DMS53 treated with DMSO at 0.1 percent for 48 hours (cell line): Measurements from ENCODE around the gene OR9A2.

Experiments used
- DNase-seq: peaks from one replicate; lab custom pipeline; 2025; ENCODE audit not compliant: unreplicated experiment; lab: John Stamatoyannopoulos, UW

The OR9A2 gene, protein sequence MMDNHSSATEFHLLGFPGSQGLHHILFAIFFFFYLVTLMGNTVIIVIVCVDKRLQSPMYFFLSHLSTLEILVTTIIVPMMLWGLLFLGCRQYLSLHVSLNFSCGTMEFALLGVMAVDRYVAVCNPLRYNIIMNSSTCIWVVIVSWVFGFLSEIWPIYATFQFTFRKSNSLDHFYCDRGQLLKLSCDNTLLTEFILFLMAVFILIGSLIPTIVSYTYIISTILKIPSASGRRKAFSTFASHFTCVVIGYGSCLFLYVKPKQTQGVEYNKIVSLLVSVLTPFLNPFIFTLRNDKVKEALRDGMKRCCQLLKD

DNA sequence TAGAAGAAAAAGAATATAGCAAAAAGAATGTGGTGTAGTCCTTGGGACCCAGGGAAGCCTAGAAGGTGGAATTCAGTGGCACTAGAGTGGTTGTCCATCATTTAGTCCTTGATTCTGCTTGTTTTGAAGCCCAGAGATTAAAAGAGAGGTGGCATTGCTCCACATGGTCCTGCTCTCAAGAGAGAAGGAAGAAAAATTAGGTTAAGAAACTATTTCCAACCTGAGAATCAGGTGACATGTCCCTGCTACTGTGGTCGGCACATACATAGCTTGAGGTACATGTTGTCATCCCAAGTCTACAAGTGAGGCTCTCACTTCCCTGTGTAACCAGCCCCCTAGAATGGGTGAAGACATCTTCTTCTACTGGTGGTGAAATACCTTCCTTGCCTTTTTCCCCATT lies at the start of gene OR9A2:
Gene OR9A2, minus strand, starts transcription at position 101 of the 400 bp plus-strand sequence. Its CDS starts 0 bp downstream, at position 101.
- DNase-seq, result no peak

DNA sequence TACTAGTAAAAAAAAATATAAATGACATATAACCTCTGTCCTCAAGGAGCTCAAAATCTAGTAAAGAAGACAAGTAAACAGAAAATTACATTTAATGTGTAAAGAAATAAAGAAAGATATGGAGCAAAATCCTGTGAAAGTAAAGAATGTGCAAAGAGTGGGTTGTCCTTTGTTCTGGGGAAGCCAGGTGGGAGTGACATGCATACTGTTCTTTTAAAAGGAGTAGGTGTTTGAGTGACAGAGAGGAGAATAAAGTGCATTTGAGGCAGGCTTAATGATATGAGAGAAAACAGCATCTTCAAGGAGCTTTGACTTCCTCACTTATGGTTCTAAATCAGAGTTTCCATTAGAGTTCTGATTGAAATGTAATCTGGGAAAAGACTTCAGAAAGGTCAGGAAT lies 47.2 kb upstream of the OR9A2 start:
- no peak for DNase-seq

DNA sequence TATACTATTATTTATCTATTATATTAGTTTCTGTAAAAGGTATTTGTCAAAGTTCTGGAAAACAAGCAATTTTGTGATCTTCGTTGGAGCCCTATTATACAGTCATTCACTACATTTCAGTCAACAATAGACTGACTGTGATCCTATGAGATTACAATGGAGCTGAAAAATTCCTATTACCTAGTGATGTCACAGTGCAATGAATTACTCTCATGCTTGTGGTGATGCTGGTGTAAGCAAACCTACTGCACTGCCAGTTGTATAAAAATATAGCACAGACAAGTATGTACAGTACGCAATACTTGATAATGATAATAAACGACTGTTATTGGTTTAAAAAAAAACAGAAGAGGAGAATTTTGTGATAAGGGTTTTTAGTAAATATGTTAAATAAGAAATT lies 46.6 kb upstream of the OR9A2 start:
- no peak for DNase-seq

DNA sequence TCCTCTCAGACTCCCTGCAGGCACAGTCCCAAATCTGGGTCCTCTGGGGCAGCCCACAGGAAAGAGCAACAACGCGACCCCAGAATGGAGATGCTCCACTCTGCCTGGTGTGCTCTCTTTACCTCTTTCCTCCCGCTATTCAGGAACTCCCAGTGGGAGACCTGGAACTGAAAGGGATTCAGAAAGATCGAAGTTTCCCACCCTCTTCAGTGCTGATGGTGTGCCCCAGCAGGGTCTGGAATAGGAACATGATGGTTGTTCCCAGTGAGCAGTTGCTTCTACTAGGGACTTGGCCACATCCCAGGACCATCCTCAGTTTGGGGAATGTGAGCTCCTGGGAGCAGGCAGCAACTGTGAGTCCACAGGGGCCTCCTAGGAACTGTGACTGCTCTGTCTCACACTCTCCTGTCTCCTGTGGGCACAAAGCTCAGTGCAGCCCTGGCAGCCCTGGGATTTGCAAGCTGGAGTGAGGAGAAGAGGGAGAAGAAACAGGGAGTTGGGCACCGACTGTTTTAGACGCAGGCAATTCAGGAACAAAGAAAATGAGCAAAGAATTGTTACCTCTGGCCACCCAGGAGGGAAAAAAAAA lies 43.1 kb upstream of the OR9A2 start:
- no peak for DNase-seq

DNA sequence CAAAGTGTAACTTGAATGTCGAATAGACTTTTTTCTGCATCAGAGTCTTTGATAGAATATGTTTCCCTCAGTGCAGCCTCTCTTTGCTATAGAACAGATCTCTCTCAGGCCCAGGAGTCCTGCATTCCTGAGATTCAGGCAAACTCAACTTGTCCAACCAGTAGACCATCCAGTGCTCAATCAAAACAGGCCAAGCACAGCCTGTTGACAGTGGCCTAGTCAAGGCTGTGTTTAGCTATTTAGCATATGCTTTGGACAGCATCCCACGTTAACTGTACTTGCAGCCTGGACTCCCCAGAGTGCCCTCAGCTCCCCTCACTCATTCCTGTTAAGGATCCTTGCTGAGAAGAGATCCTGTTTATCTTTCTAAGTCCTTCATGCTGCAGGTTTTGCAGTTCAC lies 41.5 kb upstream of the OR9A2 start:
- no peak for DNase-seq

DNA sequence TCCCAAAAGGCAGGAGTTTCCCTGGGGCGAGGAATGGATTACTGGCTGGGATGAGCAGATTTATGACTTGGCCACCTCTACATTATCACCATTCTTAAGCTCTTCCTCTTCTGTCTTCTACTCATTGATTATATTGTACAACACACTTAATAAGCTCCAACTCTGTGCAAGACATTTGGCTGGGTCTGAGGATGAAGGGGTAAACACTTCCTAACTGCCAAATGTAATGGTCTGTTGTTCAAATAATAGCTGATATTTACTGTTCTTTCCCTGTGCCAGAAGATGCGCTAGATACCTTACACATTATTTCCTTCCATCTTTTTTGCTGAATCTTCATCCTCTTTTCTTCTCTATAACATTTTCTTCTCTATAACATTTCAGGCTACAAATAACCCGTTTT lies 36.8 kb upstream of the OR9A2 start:
- no peak for DNase-seq

DNA sequence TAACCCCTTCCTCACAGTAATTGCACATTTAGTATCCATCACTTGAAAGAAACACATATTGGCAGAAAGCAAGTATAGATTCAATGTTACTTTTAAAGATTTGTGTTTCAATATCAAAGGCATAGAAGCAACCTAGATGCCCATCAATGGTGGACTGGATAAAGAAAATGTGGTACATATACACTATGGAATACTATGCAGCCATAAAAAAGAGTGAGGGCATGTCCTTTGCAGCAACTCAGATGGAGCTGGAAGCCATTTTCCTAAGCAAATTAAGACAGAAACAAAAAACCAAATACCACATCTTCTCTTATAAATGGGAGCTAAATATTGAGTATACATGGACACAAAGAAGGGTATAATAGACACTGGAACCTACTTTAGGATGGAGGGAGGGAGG lies 28.8 kb upstream of the OR9A2 start:
- no peak for DNase-seq

DNA sequence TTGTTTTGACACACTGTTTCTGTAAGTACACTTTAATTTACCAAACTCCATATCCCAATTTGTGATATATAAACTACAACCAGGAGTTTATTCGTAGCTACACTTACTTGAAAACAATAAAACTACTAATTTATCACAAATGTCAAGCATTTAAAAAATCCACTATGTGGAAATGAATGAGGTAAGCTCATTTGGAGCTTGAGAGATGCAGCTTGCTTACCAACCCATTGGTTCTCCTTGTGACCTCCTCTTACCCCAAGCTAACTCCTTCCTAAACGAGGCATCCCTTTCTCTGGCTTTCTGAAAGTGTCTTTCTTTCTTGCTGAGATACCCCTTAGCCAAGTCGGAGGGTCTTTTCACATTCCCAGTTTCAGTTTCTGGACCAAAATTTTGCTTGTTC lies 27.7 kb upstream of the OR9A2 start:
- DNase-seq, result no peak

DNA sequence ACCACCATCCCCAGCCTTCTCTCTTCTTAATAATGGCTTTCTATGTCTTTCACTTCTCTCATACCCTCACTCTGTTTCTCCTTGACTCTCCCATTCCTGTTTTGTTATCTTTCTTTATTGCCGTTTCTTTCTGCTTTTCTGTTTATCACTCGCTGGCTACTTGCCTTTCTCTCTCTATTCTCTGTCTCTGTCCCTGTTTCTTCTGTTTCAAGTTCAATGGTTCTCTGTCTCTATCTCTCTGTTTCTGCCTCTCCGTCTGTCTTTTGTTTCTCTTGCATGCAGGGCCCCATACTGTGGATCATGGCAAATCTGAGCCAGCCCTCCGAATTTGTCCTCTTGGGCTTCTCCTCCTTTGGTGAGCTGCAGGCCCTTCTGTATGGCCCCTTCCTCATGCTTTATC lies 25.1 kb upstream of the OR9A2 start, which contains the start of gene OR6V1:
Gene OR6V1, plus strand, starts transcription at position 301 of the 400 bp plus-strand sequence. Its CDS starts 0 bp downstream, at position 301.
- DNase-seq, result no peak

DNA sequence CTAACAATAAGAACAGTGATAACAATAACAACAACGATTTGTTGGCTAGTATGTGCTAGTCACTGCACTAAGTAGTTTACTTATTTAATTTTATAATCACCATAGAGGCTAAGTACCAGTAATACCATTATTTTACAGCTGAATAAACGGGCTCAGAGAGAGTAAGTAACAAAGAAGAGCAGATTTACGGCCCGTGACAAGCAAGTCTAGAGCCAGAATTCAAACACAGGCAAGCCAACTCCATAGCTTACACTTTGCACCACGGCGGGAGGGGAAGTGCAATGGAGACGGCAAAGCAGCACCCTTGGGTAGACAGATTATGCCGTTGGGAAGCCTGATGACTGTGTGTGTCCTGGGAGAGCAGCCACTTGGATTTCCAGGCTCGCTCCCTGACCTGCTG lies 24.0 kb upstream of the OR9A2 start:
- no peak for DNase-seq

DNA sequence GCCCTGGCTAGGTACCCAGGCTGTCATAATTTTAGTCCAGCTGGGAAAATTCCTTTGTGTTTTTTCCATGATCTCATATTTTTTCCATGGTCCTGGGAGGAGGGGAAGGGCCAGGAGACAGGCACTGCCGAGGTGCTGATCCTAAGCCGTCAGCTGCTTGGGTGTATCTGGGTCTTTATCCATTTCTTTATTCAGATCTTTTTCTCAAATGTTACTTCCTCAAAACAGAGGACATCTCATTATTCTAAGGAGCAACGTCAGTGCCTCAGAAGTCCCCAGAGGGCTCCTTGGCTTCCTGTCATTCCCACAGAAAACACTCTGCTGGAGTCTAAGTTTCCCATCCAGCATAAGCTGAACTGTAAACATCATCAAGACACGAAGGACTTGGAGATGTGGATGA lies 22.4 kb upstream of the OR9A2 start:
- DNase-seq, result no peak

DNA sequence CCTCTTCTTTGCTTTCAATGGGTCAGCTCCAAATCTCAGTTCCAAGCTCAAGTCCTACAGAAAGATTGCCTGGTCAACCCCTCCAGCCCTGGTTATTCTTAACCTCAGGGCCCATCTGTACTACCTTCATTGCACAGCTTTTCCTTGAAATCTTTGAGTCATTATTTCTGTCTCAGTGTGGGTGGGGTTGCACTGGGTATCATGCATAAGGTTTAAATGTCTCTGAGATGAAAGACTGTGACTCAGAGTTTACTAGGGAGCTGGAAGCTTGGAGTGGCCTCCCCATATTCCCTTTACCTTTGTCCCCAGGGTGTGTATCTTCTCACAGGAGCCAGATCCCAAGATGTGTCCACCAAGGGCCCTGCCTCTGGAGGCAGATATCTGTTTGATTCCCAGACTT lies 21.9 kb upstream of the OR9A2 start:
- no peak for DNase-seq

DNA sequence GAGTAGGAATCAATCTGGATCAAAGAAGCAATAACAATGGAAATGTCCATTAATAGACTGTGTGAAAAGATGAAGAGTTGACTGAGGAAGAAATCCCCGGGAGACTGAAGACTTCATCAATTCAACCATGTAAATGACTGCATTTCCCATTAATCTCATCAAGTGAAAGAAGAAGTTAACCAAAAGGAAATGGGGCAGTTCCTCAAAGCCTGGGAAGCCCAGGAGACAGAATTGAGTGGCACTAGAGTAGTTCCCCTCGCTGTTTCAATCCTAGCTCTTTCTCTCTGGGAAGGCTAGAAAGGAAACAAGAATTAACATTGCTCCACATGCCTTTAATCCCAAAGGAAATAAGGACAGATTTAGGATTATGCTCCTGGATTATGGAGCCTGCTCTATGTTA lies 20.4 kb upstream of the OR9A2 start:
- no peak for DNase-seq

DNA sequence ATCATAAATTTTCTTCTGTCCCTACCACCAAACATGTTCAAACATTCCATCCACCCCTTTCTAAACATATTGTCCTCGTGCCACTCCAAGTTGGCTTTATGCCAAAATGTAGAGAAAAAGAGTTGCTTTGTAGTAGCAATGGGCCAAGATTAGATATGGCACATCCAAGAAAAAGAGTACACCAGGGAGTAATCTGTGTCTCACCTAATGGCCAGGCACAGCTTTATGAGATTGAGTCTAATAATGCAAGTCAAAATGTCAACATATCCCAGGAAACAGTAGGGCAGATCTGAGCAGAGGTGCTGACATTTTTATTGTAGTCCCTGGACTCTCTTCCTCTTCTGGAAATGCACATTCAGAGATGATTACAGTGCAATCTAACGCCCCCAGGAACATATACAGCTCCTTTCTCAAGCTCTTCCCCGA lies 19.5 kb upstream of the OR9A2 start:
- no peak for DNase-seq

DNA sequence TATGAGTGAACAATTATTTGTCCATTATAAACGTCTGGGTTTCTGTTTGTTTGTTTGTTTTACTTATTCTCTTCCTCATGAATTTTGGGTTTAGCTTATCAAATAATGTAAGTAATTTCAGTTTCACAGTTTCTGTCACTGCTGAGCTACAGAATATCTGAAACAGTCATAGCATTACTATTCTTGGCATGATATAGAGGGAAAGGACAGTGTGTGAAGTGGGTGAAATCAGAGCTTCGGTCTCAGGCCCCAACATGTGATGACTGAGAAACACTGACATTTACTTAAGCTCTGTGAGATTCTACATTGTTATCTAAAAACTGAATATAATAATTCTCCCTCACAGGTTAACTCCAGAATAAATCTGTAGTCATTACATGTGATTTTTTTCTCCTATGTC lies 16.5 kb upstream of the OR9A2 start:
- DNase-seq, result no peak

DNA sequence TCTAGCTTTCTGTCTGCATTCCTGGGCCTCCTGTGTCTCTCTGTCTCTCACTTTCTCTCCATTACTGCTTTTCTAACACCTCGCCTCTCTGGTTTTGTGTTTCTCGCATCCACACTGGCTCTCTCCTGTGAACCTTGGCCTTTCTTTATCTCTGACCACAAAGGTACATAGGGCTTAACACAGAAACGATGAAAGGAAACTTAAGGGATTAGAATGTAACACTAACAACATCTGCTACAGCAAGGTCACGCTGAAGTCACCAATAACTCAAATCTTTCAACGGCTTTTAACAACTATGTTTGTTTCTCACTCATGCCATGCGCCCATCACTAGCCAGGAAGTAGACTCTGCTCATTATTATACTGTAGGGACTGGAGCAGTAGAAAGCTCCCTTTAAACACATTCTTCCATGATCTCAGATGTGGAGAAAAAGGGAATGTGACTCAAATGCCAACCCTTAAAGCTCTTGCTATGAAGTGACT lies 15.9 kb upstream of the OR9A2 start:
- DNase-seq, result no peak

DNA sequence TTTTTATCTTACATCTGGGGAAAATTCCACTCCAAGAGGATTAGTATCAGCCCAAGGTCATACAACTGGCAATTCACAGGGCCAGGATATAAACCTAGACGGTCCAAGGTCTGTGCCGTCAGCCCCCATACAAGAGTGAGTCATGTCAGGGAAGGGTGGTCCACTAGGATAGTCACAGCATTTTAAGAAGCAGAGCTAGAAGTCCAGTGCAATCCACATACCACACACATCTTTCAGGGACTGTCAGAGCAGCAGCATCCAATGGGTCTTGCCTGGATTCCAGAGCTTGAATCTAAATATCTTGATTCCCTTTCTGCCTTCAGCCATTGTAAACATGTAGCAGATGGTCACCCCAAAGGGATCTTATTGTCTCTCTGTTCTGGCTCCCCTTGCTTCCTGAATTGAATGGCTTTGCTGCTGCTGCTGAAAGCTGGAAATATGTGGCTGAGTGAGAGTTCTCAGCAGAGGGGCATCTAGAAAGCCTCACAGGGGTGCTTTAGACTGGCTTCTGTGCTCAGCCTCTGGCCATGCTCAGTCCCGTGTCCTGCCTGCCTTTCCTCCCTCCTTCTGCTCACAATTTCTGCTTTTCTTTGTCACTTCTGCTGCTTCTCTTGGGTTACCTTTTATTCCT lies 15.3 kb upstream of the OR9A2 start:
- no peak for DNase-seq

DNA sequence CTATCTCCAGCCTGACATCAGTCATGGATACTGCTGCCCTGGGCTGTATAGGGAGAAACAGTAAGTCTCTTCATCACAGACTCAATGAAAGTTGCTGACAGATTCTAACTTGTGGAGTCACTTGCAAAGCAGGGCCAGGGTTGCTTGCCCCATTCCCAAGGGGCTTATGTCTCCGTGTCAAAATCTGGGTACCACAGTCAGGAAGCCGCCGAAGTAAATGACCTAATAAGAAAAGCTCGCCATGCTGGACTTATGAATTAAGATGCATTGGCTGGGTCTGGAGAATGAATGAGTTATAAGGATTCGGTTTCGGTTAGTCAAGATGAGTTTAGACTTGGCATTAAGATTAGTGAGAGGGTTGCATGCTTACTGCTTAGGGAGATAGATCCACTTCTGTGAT lies 14.4 kb upstream of the OR9A2 start:
- DNase-seq, result no peak

DNA sequence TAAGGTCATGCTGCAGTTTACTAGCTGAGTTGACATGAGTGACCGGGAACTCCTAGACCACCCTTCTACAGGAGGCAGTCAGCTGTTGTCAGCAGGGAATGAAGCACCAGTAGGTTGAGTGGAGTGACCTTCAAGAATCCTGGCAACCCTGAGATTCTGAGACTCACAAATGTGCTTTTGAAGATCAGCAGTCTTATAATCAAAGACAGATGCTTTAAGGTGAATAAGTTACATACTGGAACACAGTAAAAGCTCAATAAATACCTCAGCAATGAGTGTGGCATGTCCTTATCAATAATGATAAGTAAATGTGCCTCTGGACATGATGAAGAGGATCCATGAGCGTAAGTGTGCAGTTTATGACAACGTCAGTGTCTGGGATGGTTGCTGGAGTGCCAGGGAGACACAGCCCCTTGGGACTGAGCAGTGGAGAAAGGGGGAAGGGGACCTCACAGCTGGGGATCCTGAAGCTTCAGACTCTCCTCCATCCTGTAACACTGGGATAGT lies 13.3 kb upstream of the OR9A2 start:
- DNase-seq, result no peak

DNA sequence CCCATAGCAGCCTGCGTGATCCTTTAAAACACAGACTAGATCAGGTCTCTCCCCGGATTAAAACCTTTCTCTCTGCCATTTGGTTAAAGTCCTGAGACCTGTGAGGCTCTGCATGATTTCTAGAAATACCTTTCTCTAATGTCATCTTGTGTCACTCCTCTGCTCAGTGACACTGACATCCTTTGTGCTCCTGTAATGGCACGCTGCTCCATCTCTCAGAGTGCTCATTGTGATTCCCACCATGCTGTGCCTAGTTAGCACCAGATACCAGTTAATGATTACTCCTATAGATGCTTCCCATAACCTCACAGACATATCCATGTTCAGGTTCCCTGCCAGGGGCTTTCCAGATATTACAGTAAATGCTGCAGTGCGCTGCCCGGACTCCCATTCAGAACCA lies 11.7 kb upstream of the OR9A2 start:
- DNase-seq, result no peak

DNA sequence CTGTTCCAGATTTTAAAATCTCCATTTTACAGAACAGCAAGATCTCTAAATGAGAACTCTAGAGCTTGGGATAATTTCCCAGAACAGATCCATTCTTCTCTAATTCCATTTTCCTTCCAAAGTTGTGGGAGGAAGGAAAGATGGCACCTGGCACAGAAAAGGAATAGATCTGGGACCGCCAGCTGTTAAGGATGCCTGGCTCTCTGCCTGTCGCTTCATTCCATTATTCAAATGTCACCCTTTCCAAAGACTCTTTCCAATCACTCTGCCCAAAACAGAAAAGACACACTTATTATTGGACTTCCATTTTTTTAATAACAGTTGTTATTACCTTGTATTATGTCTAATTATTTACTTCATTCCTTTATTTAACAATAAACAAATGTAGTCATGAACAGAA lies 751 bp upstream of the OR9A2 start:
- no peak for DNase-seq

DNA sequence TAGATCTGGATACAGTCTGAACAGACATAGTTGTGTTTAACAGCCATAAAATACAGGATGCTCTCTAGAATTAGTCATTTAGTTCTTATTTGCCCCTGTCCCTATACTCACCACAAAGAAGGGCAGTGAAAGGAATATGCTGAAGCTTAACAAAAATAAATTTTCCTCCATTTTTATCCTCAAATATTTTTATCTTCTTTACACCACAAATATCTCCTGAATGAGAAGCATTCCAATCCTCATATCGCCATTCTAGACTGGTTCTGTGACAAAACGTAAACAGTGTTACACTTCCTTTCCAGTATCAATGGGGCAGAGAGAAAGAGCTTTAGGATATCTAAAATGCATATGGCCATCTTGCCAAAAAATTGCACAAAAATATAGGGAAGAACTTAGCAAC lies 1.6 kb downstream of the OR9A2 start:
- DNase-seq, result no peak
